Fibroblast of peridontal ligament (primary cell): Measurements from ENCODE around the gene TAOK1.
"Not testable (repeated sequence)": the region's sequence is repeated elsewhere in the genome, so short reads cannot be mapped to it uniquely, and the experiment has no call there.

ENCODE experiments used
- DNase-seq: peaks from one replicate; pipeline ENCODE4 v3.0.0-alpha.2; 2010; ENCODE audit errors: extremely low read depth

Gene TAOK1

DNA sequence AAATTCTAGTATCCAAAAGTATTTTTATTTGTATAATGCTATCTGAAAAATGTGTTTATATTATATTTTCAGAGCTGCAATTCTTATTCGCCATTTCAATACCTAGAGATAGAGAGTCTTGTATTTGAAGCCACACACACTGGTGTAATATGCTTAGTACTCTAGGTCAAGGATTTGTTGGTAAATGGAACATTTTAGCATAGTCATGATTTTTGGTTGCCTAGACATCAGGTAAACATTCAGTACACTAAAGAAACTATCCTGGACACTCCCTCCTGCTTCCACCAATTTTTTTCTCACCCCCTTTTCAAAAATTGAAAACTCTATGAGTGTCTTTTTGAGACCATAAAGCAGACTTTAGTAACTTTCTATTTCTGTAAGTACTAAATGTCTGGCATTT lies 155.9 kb downstream of the TAOK1 start:
- peak; percentile 21 for DNase-seq

DNA sequence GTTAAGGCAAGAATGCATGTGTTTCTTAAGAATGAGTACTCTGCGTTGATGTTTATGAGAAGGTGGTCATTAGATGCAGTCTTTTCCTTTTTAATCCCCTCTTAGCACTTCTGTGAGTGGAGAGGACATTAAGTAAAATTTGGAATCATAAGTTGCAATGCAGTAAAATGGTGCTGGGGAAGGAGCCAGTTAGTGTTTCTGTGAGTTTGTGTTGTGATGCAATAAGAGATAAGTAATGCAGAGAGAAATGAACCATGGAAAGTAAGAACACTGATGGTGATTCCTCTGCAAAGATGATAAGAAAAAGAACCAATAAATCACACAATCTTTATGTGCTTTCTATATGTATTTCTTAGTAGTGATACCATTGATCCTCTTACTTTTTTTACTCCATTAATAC lies 156.7 kb downstream of the TAOK1 start:
- peak; percentile 35 for DNase-seq

DNA sequence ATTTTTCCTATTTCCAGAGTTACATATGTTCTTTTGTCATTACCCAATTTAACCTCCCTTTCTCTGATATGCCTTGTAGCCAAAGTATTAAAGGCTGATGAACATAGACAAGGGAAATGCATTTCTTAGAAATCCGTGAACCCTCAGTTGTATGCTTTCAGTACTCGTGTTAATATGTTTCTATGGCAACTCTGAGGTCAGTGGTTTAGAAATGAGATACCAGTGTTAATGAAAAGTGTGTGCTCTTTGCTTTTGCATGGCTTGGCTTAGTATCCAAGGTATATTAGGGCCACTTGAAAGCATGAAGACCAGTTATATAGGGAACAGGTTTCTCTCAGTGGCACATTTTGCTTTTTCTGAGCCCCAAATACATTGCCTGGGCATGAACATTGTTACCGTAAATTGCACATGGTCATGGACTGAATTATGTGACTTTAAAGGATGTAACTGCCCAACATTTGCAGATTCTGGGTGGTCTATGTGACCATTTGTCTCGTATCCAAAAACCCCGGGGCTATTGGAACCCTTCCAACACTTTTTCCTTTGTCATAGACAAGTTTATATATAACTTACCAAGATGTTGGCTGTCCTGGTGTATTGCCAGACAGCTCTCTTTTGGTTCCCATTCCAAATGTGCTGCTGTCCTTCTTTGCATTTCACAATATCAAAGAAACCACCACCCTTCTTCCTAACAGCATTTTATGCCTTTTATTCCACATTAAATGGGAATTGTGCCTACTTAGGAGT lies 159.2 kb downstream of the TAOK1 start:
- DNase-seq = peak; percentile 80

DNA sequence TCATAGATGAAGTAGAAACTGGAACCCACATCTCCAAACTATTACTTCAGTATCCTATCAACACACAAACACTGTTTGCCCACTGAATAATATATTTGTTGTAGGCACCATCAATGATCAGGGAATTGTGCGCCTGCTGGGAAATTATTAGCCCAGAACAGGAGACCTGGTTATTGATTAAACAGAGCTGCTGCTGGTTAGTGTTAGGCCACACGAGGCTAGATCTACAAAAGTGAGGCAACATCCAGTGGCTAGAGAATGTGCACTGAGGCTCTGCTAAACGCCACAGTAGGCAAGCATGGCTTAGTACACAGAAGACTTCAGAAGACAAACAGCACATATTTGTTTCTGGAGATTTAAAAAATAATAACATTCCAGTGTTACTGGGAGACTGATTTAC lies 165.7 kb downstream of the TAOK1 start:
- no peak for DNase-seq

DNA sequence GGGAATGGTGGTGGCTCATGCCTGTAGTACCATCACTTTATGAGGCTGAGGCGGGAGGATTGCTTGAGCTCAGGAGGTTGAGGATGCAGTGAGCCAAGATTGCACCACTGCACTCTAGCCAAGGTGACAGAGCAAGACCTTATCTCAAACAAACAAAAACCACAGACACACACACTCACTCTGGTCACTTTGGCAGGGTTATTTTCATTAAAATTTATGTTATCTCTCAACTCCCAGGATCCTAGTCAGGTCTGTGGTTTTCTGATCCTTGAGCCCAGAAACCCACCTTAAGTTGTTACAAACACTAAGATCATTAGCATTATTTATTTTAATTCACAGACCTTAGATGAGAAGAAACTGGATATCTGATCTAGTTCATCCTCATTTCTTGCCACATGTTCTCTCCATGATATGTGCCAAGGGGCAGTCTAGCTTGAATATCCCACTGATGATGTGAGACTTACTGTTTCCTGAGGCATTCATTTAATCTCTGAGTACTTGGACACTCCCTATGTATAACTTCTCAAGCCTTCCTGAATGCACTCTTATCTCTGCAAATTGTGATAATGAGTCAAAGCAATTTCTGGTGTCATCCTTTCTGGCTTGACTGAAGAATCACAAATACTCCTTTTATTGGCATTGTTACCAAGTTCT lies 167.0 kb downstream of the TAOK1 start:
- no peak for DNase-seq

DNA sequence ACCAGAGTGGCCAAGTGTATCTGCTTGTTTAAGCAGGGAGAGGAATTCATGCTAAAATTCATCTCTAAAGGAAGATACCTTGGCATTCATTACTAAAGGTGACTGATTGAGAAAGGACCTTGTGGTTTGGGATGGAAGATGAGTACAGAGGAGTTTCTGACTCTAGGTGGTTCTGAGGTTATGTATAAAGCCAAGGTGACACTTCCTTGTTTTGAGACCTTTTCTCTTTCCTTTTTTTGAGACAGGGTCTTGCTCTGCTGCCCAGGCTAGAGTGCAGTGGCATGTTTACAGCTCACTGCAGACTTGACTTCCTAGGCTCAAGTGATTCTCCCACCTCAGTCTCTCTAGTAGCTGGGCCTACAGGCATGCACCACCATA lies 167.6 kb downstream of the TAOK1 start:
- DNase-seq = no peak

DNA sequence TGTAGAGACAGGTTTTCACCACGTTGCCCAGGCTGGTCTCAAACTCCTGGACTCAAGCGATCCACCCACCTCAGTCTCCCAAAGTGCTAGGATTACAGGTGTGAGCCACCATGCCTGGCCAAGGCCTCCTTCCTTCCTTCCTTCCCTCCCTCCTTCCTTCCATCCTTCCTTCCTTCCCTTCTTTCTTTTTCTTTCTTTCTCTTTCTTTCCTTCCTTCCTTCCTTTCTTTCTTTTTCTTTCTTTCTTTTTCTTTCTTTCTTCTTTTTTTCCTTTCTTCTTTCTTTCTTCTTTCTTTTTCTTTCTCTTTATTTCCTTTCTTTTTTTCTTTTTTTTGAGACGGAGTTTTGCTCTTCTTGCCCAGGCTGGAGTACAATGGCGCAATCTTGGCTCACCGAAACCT lies 168.0 kb downstream of the TAOK1 start:
- not testable (repeated sequence) for DNase-seq

DNA sequence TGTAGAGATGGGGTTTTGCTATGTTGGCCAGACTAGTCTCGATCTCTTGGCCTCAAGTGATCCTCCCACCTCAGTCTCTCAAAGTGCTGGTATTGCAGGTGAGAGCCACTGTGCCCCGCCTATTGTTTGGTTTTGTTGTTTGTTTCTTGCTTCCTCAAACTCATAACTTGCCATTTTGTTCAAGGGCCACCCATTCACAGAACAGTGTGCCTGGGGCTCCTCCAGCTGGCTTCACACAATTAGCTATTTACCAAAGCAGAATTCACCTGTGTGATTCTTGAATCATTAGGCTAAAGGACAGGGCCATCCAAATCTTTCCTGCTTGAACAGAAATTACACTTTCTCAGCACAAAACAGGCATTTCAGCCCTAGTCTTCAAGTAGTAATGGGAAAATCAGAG lies 169.5 kb downstream of the TAOK1 start:
- no peak for DNase-seq

DNA sequence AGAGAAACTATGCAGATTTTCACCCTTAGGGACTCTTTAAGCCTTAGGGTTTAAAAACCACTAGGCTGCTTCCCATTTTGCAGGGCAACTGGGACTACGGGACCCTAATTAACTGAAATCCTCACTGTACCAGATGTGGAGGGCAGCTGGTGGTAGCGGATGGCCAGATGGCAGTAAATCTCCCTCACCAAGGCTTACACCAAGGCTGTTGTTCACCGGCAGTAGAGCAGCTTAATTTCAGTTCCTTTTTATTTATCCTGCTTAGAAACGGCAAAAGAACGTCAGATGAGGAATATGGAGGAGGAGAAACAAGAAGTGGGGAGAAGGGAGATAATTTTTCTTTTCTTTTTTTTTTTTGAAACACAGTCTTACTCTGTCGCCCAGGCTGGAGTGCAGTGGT lies 170.2 kb downstream of the TAOK1 start:
- DNase-seq = no peak

DNA sequence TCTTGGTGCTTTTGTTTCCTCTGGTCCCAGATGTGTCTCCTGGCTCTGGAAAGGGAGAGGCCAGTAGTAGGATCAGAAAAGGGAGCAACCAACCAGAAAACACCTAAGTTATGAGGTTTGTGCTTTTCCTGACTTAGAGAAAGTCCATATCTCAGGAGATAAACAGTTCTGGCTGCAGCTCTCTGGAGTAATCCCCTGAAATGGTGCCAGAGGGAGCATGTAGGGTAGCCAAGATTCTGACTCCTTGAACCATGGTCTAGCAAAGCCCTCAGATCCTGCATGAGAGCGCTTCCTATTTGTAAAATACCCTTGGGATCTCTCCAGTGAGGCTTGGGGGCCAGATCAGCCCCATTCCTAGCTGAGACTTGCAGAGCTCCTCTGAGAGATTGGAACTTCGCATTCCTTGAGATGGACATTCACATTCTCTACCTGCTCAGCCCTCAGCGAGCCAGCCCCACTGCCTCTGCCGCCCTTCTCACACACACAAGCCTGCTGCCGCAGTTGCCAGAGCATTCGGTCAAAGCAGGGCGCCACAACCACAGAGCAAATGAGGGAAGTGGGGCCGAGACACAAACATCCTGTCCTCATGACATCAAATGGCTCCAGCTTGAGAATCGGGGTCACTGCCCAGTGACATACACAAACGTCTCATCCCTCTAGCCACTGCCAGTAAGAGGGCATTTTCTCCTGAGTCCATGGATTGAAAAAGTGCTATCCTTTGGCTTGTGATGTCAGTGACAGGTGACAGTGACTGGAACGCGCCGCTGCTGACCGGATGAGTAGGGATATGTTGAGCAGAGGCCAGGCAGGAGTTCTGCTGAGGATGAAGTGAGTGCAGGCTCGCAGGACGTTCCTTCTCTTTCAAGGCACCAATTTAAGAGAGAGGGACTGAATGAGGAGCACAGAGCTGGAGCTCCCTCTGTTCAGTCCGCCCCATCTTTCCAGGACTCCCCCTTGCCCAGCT lies 171.7 kb downstream of the TAOK1 start:
- DNase-seq = no peak

DNA sequence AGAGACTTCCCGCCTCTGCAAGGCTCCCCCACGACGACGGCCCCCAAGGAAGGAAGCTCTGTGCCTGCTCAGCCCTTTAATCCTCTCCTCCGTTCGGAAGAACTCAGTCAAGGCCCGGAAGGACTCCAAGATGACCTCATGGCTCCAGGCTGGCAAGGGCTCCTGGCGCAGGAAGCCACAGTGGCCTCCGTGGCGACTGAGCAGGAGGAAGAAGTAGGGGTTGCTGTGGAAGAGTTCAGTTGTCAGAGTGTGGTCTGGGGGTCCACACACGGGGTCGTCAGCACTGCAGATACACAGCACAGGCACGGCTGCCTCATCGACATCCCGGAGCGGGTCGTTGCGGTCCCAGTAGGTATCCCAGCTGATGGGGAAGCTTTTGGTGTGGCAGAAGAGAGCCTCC lies 172.5 kb downstream of the TAOK1 start:
- DNase-seq = no peak

DNA sequence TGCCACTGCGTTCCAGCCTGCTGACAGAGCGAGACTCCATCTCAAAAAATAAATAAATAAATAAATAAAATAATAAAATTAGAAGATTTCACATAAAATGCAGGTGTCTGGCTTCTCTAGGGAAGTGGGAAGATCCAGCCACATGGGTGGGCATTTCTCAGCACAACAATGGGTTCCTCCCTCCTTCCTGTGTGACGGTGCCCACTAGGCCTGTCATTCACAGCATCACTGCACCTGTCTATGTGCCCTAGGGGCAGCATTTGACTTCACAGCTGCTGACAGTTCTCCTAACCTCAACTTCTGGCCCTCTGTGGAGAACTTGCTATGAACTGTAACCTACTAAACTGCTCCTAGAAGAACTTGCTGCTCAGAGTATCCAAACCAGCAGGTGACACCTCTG lies 173.7 kb downstream of the TAOK1 start:
- DNase-seq = no peak

DNA sequence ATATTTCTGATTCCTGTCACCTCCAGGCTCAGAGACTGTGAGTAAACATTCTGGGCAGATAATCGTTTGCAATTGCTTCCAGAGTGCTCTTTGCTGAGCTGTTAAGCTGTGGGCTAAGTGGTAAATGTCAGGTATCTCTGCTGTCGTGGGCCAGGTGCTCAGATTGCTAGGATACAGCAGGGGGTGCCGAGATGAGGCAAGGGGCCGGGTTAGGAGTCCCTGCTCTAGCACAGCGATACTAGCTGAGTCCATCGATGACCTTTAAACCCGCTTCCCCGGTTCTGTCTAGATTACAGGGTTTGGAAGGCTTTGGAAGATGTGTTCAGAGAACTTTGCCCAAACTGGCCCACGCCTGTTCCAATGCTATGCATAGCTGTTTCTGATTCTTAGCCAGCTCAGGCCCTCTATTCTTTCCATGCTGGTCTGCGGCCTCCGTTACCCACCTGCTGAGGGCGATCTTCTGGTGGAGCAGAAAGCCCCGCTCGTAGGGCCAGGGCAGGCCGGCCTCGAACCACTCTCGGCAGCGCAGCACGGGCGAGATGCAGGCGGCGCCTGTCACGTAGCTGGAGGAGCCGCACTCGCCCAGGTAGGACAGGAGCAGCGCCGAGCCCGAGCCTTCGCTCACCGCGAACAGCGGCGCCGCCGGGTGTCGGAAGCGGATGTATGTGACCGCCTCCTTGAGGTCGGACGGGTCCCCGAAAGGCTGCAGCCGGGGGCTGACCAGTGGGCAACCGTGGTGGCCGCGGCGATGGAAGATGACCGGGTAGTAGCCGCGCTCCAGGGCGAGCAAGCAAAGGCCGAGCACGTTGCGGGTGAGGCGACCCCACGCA lies 175.7 kb downstream of the TAOK1 start:
- DNase-seq = no peak

DNA sequence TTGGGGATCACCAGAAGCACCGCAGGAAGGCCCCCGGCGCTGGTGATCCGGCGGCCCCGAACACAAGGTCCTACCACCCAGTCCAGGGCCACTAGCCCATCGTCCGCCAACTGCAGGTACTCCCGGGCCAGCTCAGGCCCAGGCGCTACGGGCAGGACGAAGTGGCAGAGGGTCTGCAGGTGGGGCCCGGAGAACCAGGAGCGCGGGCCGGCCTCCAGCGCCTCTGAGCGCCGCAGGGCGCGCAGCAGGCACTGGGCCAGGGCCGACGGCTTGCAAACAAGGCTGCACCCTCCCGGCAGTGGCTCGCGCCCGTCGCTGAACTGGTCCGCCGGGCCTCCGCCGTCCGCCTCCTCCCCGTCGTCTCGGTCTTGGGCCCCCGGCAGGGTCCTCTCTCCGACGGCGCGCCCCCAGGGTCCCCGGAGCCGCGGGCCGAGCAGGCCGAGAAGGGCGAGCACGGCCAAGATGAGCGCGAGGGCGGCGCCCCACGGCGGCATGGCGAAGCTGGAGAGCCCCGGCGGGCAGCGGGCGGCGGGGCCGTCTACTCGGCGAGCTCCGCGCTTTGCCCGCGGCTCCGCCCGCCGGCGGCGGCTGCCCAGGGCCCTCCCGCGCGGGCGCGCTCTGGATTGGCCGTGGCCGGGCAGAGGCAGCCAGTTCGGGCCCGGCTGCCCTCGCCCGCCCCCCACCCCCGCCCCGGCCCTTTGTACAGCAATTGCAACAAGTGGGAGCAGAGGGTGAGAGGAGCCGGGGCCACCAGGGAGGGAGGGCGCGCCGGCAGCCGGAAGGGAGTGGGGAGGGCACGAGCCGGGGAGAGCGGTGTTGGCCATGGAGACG lies 176.5 kb downstream of the TAOK1 start, which contains the start of gene ABHD15:
ABHD15 (minus strand) TSS at position 565 of the 831 bp plus-strand sequence; CDS start at position 494, 71 bp downstream.
- peak; percentile 59 for DNase-seq

DNA sequence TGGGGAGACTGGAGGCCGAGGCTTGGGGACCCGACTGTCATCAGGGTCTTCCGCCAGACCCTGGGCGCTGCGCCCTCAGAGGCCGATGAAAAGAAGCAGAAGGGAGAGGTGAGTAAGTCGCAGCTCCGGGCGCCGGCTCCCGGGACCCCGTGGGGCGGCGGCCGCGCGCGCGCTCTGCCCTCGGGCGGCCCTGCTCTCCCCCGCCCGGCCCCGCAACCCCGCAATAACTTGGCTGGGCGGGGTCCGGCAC lies 177.1 kb downstream of the TAOK1 start:
- no peak for DNase-seq

DNA sequence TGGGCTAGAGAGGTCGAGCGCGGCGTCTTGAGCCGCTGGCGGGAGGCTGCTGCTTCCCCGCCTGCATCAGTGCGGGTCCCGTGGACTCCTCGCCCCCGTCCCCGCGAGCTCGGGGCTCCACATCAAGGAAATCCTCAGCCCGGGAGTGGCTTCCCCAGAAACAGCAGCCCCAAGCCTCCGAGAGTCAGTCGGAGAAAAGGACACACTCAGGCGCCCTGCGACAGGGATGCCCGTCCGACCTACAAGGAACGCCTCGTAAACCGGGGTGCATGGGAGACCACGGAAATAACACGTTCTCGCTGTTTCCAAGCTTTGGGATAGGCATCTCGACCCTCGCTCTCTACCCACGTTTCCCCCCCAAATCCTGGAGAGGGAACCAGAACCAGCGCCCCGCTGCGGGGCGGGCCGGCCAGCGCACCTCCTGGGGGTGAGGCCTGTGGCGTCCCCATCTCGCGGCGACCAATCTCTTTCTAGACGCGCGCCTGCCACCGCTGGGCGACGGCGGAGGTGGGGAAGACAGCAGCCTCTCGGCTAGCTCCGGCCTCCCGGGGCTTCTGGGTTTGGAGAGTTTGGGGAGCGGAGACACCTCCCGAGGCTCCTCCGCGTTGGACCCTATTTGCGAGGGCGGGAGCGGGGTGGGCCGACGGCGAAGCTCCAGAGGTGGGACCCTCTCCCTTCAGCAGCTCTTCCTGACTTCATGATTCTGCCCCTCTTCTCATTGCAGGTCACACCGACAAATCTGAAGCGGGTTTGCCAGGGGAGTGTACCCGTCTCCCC lies 177.6 kb downstream of the TAOK1 start:
- DNase-seq = no peak

DNA sequence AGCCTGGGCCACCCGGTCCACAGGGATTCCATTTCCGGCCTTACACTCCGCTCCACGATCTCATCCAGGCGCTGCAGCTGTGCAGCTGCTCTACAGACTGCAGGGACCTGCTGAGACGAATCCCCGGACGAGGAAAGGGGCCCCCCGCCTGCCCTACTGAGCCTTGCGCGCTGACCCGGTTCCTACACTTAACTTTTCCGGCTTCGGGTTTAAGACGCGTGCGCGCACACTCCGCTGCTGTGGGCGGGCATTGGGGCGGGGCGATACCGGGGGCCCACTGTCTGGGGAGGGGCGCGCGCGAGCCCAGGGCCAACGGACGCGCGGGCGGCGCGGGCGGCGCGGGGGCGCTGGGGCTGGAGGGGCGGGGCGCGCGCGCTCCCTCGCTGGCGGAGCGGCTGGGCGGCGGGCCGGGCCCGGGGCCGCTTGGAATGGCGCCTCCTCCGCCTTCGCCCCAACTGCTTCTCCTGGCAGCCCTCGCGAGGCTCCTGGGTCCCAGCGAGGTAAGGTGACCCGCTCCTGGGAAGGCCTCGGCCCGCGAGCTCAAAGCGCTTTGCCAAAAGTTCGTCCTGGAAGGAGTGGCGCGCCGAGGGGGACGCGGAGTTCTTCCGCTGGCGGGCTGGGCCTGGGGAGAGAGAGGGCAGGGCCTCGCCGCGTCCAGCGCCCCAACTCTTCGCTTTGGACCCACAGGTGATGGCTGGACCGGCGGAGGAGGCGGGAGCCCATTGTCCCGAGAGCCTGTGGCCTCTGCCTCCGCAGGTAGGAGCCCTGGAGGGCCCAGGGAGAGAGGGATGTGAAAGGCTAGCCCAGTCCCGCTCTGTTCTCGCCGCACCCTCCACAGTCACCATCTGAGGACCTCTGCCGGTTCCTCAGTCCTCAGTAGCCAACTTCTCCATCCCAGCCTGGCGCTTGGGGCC lies 178.4 kb downstream of the TAOK1 start, which contains the start of gene TP53I13:
TP53I13 (plus strand) TSS at position 371 of the 914 bp plus-strand sequence; CDS start at position 429, 58 bp downstream.
- peak; percentile 71 for DNase-seq

DNA sequence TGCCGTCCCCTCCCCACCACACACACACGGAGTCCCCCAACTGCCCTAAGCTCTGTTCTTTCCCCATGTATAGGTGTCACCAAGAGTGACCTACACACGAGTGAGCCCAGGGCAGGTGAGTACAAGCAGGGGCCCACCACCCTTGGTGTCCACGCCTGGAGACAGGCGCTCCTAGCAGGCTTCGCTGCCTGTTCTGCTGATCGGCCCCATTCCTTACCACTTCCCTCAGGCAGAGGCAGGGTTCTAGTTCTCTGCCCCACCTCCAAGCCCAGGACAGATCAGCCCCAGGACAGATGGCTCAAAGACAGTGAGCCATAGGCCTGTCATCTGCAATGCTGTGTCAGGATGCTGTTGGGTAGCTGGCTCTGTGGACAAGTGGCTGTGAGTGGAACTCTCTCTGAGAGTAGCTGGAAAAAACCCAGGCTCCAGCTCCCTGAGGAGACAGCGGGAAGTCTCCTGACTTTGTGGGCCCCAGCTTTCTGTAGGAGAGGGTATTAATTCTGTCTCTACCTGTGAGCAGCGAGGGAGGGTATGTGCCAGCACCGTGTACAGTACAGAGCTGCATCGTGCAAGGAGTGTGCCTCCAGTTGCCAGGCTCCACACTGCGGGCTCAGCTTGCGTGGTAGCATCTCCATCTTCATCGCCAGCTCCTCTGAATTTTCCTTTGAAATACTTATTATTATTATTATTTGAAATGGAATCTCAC lies 179.2 kb downstream of the TAOK1 start:
- DNase-seq = no peak
